Activated CD8-positive, alpha-beta T cell treated with anti-CD3 and anti-CD28 coated beads for 36 hours (primary cell): Measurements from ENCODE around the gene P4HB. TPM values are rescaled to one million over a fixed set of nuclear protein-coding genes. Genes with fewer than 3 reads are reported as not detected.

Experiments
- ATAC-seq: fragments of 200-7000 bp; cut with Tn5 transposase; one replicate; pipeline ENCODE4 v1.10.0; 2021; ENCODE audit warnings: mild to moderate bottlenecking, moderate library complexity
- CTCF ChIA-PET: fragments of 350-600 bp; sonication (Branson Sonifier 250); formaldehyde crosslinking; loops from one replicate; lab custom pipeline; 2021; ENCODE audit warnings: antibody characterized with exemption; lab: Charles Lee
- POLR2A ChIA-PET: fragments of 350-600 bp; sonication (Branson Sonifier 250); formaldehyde crosslinking; loops from one replicate; lab custom pipeline; 2021; ENCODE audit warnings: antibody characterized with exemption; lab: Charles Lee
- DNase-seq: peaks from one replicate; pipeline ENCODE4 v3.0.0-alpha.2; 2020
- H3K27ac Mint-ChIP-seq: one replicate; pipeline ENCODE4 v1.8.0; 2021; ENCODE audit warnings: mild to moderate bottlenecking, mixed read lengths
- H3K27me3 Mint-ChIP-seq: one replicate; pipeline ENCODE4 v1.8.0; 2021; ENCODE audit warnings: mixed read lengths
- H3K36me3 Mint-ChIP-seq: one replicate; pipeline ENCODE4 v1.8.0; 2021; ENCODE audit warnings: low read depth, mixed read lengths
- H3K4me1 Mint-ChIP-seq: one replicate; pipeline ENCODE4 v1.8.0; 2021; ENCODE audit warnings: low read depth, mixed read lengths
- H3K4me3 Mint-ChIP-seq: one replicate; pipeline ENCODE4 v1.8.0; 2021; ENCODE audit warnings: mild to moderate bottlenecking, moderate library complexity, mixed read lengths
- H3K9me3 Mint-ChIP-seq: one replicate; pipeline ENCODE4 v1.8.0; 2021; ENCODE audit warnings: mixed read lengths
- intact Hi-C: fragments of 100-400 bp; cut with micrococcal nuclease; formaldehyde crosslinking; loops from one replicate; pipeline ENCODE4 v1.10.0; 2022
- total RNA-seq, 2 experiments: library from RNA; stranded (reverse); gene quantifications; one replicate each; pipeline ENCODE4 v1.2.3, GENCODE V29; 2021
- TF ChIP-seq, protein P1 (sequence below): fragments of 200-600 bp; IDR thresholded peaks from one replicate; pipeline ENCODE4 v1.8.0; 2022; ENCODE audit warnings: antibody characterized with exemption, mild to moderate bottlenecking

The P4HB gene
- total RNA-seq, 2 experiments from 2014 or later = 408 to 434 TPM

DNA sequence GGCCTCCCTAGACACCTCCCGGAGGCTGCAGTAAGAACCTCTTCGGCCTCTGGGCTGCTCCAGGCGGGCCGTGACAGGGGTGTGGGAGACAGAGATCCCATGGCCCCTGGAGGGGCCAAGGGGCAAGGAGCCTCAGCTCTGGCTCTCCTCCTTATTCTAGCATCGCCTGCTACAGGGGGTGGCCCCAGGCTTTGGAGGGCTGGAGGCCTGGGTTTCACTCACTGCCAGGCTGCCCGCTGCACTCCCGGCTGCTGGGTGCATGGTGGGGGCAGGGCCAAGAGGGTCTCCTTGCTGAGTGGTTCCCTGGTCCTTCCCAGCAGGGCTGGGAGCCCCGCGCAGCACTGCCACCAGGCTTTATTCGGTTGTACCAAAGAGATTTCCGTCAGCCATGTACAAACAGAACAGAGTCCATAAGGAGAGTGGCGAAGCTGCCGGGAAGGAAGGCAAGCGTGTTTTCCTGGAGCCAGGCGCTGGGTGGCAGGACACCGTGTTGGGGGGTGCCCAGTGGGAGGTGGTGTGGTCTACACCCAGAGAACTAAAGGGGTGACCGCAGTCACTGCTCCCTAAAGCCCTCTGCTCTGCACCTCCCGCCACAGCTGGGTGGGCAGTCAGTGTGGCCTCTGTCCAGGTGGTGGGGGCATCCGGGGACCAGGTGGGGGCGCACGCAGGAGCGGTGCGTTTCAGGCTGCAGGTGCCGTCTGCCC is 43.7 kb upstream of the P4HB start:
- Mint-ChIP-seq H3K4me3 (no peak overlapping the region), H3K27ac (no peak overlapping the region), H3K36me3 (peaks cover 6% of the 10 kb centered on the region), H3K4me1 (peaks cover 2% of the 10 kb centered on the region), H3K9me3 (no peaks in the 10 kb centered on the region), H3K27me3 (peaks cover 6% of the 10 kb centered on the region)
- DNase-seq (no peak), ATAC-seq (no peak)
- intact Hi-C loops = no loop called here
- ChIA-PET CTCF (no interaction called here), POLR2A (interaction anchor here (0.8 to 3.5 kb wide), 2 partner anchors 12 to 62 kb away, joined by 3 to 14 read pairs; partner anchors contain the start of genes ALYREF and ANAPC11)
- TF ChIP-seq, protein P1, sequence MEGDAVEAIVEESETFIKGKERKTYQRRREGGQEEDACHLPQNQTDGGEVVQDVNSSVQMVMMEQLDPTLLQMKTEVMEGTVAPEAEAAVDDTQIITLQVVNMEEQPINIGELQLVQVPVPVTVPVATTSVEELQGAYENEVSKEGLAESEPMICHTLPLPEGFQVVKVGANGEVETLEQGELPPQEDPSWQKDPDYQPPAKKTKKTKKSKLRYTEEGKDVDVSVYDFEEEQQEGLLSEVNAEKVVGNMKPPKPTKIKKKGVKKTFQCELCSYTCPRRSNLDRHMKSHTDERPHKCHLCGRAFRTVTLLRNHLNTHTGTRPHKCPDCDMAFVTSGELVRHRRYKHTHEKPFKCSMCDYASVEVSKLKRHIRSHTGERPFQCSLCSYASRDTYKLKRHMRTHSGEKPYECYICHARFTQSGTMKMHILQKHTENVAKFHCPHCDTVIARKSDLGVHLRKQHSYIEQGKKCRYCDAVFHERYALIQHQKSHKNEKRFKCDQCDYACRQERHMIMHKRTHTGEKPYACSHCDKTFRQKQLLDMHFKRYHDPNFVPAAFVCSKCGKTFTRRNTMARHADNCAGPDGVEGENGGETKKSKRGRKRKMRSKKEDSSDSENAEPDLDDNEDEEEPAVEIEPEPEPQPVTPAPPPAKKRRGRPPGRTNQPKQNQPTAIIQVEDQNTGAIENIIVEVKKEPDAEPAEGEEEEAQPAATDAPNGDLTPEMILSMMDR = no peak

GRCh38 chr17:81903415-81903831 is 43.1 kb upstream of the P4HB start:
- H3K4me3 Mint-ChIP-seq = no peak overlapping the region

DNA sequence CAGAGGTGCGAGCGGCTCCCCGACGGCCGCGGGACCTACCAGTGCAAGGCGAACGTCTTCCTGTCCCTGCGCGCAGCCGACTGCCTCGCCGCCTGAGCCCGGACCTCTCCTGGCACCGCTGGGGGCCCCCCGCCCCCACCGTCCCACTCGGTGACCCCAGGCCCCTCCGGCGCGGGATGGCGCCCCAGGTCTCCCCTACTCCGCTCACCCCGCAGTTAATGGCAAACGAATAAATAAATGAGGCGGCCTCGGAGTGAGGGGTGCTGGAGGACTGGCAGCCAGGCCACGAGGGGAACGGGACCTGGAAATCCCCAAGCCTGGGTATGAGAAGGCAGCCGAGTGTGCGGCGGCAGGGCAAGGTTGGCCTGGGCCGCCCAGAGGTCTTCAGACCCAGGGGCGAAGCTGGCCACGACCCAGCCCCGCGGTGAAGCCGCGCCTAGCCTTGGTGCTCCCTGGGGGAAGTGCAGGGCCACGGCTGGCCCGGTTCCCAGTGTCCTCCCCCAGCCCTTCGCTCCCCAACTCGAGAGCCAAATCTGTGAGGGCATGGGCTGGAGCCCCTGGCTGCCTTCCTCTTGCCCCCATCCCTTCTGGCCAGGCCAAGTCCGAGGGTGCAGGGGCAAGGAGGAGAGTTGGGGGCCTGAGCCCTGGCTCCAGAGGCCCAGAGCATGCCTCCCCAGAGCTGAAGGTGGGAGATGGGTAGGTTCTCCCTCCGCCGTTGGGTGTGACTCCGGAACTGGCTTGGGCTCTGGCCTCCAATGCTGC is 42.5 kb upstream of the P4HB start:
- POLR2A ChIA-PET = interaction anchor here (0.8 to 3.5 kb wide), 3 partner anchors 11 to 60 kb away, joined by 3 to 14 read pairs (median 4); partner anchors contain the start of genes ALYREF and ANAPC11
- DNase-seq = no peak
- Mint-ChIP-seq H3K4me1 (peaks cover 2% of the 10 kb centered on the region), H3K9me3 (no peaks in the 10 kb centered on the region), H3K27ac (no peak overlapping the region), H3K27me3 (peaks cover 6% of the 10 kb centered on the region), H3K4me3 (no peak overlapping the region), H3K36me3 (peaks cover 8% of the 10 kb centered on the region)
- CTCF ChIA-PET = no interaction called here
- TF ChIP-seq, protein P1 = no peak
- intact Hi-C loops = no loop called here
- peak; percentile 34 for ATAC-seq

More at GRCh38 chr17:81903415-81903831, 43.1 kb upstream of the P4HB start:
- ATAC-seq (no peak), DNase-seq (no peak)
- ChIA-PET CTCF (no interaction called here), POLR2A (interaction anchor here (0.8 to 3.5 kb wide), 3 partner anchors 11 to 61 kb away, joined by 3 to 14 read pairs (median 4); partner anchors contain the start of genes ALYREF and ANAPC11)
- TF ChIP-seq, protein P1 = no peak
- intact Hi-C loops = no loop called here
- Mint-ChIP-seq H3K27ac (no peak overlapping the region), H3K36me3 (peaks cover 6% of the 10 kb centered on the region), H3K9me3 (no peaks in the 10 kb centered on the region), H3K27me3 (peaks cover 6% of the 10 kb centered on the region), H3K4me1 (peaks cover 2% of the 10 kb centered on the region)

DNA sequence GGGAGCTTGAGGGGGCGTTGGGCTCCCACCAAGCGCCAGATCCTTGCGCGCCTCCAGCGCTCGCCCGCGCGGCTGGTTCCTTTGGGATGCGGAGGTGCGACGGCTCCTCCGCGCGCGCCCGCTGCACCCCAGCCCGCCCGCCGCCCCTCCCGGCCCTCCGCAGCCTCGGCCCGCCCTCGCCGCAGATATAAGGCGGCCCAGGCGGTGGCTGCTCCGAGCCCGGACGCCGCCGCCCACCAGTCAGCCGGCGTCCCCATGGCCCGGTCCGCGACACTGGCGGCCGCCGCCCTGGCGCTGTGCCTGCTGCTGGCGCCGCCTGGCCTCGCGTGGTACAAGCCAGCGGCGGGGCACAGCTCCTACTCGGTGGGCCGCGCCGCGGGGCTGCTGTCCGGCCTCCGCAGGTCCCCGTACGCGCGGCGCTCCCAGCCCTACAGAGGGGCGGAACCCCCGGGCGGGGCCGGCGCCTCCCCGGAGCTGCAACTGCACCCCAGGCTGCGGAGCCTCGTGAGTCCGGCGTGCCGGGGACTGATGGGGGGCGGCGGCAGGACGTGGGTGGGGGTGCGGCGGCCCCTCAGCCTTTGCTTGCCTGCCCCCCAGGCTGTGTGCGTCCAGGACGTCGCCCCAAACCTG is 41.8 kb upstream of the P4HB start, which contains the start of gene NPB:
NPB (plus strand) TSS at position 216 of the 630 bp plus-strand sequence; CDS start at position 256, 40 bp downstream.
- intact Hi-C loops = no loop called here
- no peak for DNase-seq
- ChIA-PET POLR2A (interaction anchor here (1.0 to 3.5 kb wide), 3 partner anchors 10 to 19 kb away, joined by 3 to 14 read pairs (median 4); partner anchors contain the start of genes ALYREF and ANAPC11), CTCF (no interaction called here)
- peak; percentile 69 for ATAC-seq
- peaks cover 2% of the 10 kb centered on the region for H3K4me1 Mint-ChIP-seq
- H3K9me3 Mint-ChIP-seq = no peaks in the 10 kb centered on the region
- peaks cover 6% of the 10 kb centered on the region for H3K27me3 Mint-ChIP-seq
- H3K4me3 Mint-ChIP-seq = no peak within 1 kb of the TSS
- peaks cover 9% of the 10 kb centered on the region for H3K36me3 Mint-ChIP-seq
- TF ChIP-seq, protein P1 = no peak
- no peak within 1 kb of the TSS for H3K27ac Mint-ChIP-seq
